HepG2 (cell line): ENCODE results near the gene ZFP62. TPM values are rescaled to one million over a fixed set of nuclear protein-coding genes. Genes with fewer than 3 reads are reported as not detected.

Experiments
- AHR ChIP-seq: IDR thresholded peaks from 2 replicates; pipeline ENCODE4 v1.6.1; 2018; ENCODE audit warnings: missing genetic modification reagents, missing compliant biosample characterization
- DDIT3 ChIP-seq: sonication (generic); formaldehyde crosslinking; IDR thresholded peaks from 2 replicates; pipeline ENCODE4 v1.4.0; 2020; ENCODE audit warnings: mild to moderate bottlenecking, missing genetic modification reagents
- EHMT2 ChIP-seq: fragments of 200-600 bp; sonication (generic); IDR thresholded peaks from 2 replicates; pipeline ENCODE4 v1.7.0; 2017; ENCODE audit warnings: antibody characterized with exemption, low read depth, low read length, borderline replicate concordance
- GTF3A ChIP-seq: sonication (generic); formaldehyde crosslinking; conservative IDR thresholded peaks from 2 replicates; pipeline ENCODE4 v1.4.0; 2020; ENCODE audit warnings: mild to moderate bottlenecking, missing genetic modification reagents
- IKZF5 ChIP-seq: IDR thresholded peaks from 2 replicates; pipeline ENCODE4 v1.6.1; 2018; ENCODE audit warnings: missing genetic modification reagents, mild to moderate bottlenecking, missing compliant biosample characterization
- KAT8 ChIP-seq: IDR thresholded peaks from 2 replicates; pipeline ENCODE4 v1.6.1; 2016; ENCODE audit warnings: missing genetic modification reagents, missing compliant biosample characterization
- KDM5B ChIP-seq: sonication (generic); formaldehyde crosslinking; IDR thresholded peaks from 2 replicates; pipeline ENCODE4 v1.4.0; 2020; ENCODE audit warnings: missing genetic modification reagents, mild to moderate bottlenecking, borderline replicate concordance
- MYC ChIP-seq: sonication (generic); formaldehyde crosslinking; IDR thresholded peaks from 2 replicates; pipeline ENCODE4 v1.9.0; 2021; ENCODE audit warnings: missing genetic modification reagents, borderline replicate concordance
- NFYC ChIP-seq: IDR thresholded peaks from 2 replicates; pipeline ENCODE4 v1.6.1; 2016; ENCODE audit warnings: missing genetic modification reagents, missing compliant biosample characterization
- RARG ChIP-seq: sonication (generic); formaldehyde crosslinking; IDR thresholded peaks from 2 replicates; pipeline ENCODE4 v1.4.0; 2020; ENCODE audit warnings: low read depth, mild to moderate bottlenecking, missing genetic modification reagents
- SMAD1 ChIP-seq: sonication (generic); formaldehyde crosslinking; IDR thresholded peaks from 2 replicates; pipeline ENCODE4 v1.4.0; 2020; ENCODE audit warnings: missing genetic modification reagents, low read depth, mild to moderate bottlenecking, borderline replicate concordance
- SOX6 ChIP-seq, 2 experiments: fragments of 450-650 bp in 1 of 2; sonication (generic) in 1 of 2; formaldehyde crosslinking in 1 of 2; IDR thresholded peaks; 2 replicates each; pipeline versions ENCODE4 v1.4.0 to v1.6.1; 2017 to 2020; ENCODE audit warnings: antibody characterized with exemption in 1 of 2, mild to moderate bottlenecking in 1 of 2, missing genetic modification reagents in 1 of 2
- ZBTB46 ChIP-seq: sonication (generic); formaldehyde crosslinking; IDR thresholded peaks from 2 replicates; pipeline ENCODE4 v1.4.0; 2020; ENCODE audit warnings: mild to moderate bottlenecking, missing genetic modification reagents, borderline replicate concordance
- ZNF225 ChIP-seq: sonication (generic); formaldehyde crosslinking; IDR thresholded peaks from 2 replicates; pipeline ENCODE4 v1.4.0; 2020; ENCODE audit warnings: mild to moderate bottlenecking, missing genetic modification reagents
- ZNF281 ChIP-seq: sonication (generic); formaldehyde crosslinking; IDR thresholded peaks from 2 replicates; pipeline ENCODE4 v1.4.0; 2020; ENCODE audit warnings: missing genetic modification reagents, borderline replicate concordance
- ZNF414 ChIP-seq: sonication (generic); formaldehyde crosslinking; IDR thresholded peaks from 2 replicates; pipeline ENCODE4 v1.5.0; 2020; ENCODE audit warnings: missing genetic modification reagents
- ZNF776 ChIP-seq: sonication (generic); formaldehyde crosslinking; IDR thresholded peaks from 2 replicates; pipeline ENCODE4 v1.4.0; 2020; ENCODE audit warnings: mild to moderate bottlenecking, missing genetic modification reagents
- ZNF781 ChIP-seq: sonication (generic); formaldehyde crosslinking; IDR thresholded peaks from 2 replicates; pipeline ENCODE4 v1.5.1; 2020; ENCODE audit warnings: borderline replicate concordance, mild to moderate bottlenecking, missing genetic modification reagents; ENCODE audit errors: not compliant biosample characterization
- polyA plus RNA-seq, 8 experiments: library from polyadenylated mRNA; depleted of rRNA in 3 of 8; stranded (reverse) in 7 of 8; unstranded in 1 of 8; fragments of >200 nt; fragmentation: Illumina TruSeq in 4 of 8; extraction: Trizol in 4 of 8; gene quantifications; 2 replicates each; pipeline versions ENCODE4 v1.2.1 to v1.2.3, GENCODE V29; 2011 to 2016; ENCODE audit warnings: low read depth in 4 of 8, missing spikeins in 1 of 8, mixed read lengths in 1 of 8; ENCODE audit not compliant: insufficient read depth in 1 of 8
- total RNA-seq, 5 experiments: library from RNA; depleted of rRNA; stranded (reverse); fragments of >200 nt; fragmentation: Illumina TruSeq; extraction: Trizol; gene quantifications; 2 replicates each; pipeline ENCODE4 v1.2.3, GENCODE V29; 2016; ENCODE audit warnings: low read depth in 1 of 5

The ZFP62 gene
- total and polyA plus RNA-seq, 2 of the 13 experiments (the other 11 are each of a cell fraction or from before 2014, with no cell fraction given), result 8.2 to 19.4 TPM

- 0 out of 2 replicates have a peak, but pooled peaks have one; percentile 65 for TF ChIP-seq ZNF414 (CRISPR knock-in tag)
- TF ChIP-seq ZNF225 (CRISPR knock-in tag), result peak; percentile 69; the same call in 1 of the 2 replicates
- TF ChIP-seq ZBTB46, result no peak
- no peak for TF ChIP-seq EHMT2
- no peak for TF ChIP-seq DDIT3
- TF ChIP-seq RARG (CRISPR knock-in tag), result no peak
- peak; percentile 78 for TF ChIP-seq ZNF281 (CRISPR knock-in tag)
- TF ChIP-seq ZNF776 (CRISPR knock-in tag), result peak; percentile 53; the same call in 1 of the 2 replicates
- TF ChIP-seq ZNF781 (CRISPR knock-in tag), result no peak
- no peak for TF ChIP-seq AHR (CRISPR knock-in tag)
- peak; percentile 84 for TF ChIP-seq KAT8 (CRISPR knock-in tag)
- no peak for TF ChIP-seq NFYC (CRISPR knock-in tag)
- no peak for TF ChIP-seq GTF3A
- TF ChIP-seq KDM5B (CRISPR knock-in tag), result peak; percentile 89
- peak; percentile 68 for TF ChIP-seq MYC
- no peak for TF ChIP-seq SOX6 (IDR thresholded peaks at IDR 0.05)
- TF ChIP-seq SOX6 (CRISPR knock-in tag; IDR thresholded peaks at IDR 0.05), result no peak
- no peak; the same call in 1 of the 2 replicates for TF ChIP-seq SMAD1 (CRISPR knock-in tag)
- peak; percentile 21; the same call in 1 of the 2 replicates for TF ChIP-seq IKZF5 (CRISPR knock-in tag)
Observed at GRCh38 chr5:180860887-180861822, at the start of gene ZFP62 (continued).
